Stimulated activated CD8-positive, alpha-beta memory T cell treated with anti-CD3 and anti-CD28 coated beads, Interleukin-15, amount 100 ng/mL, for 4 hours (primary cell): ENCODE data around the gene NELFE.
A peak's percentile ranks its signal among the peaks of the same experiment; 100 is the strongest.
"Not testable (repeated sequence)": the region's sequence is repeated elsewhere in the genome, so short reads cannot be mapped to it uniquely, and the experiment has no call there.

ENCODE experiments used
- DNase-seq, 2 donors: peaks; one replicate each; pipeline ENCODE4 v3.0.0-alpha.2; 2020; ENCODE audit warnings: low read depth in 2 of 2

NELFE gene

GRCh38 chr6:31958741-31959739, at the start of gene NELFE, which contains the start of gene SKIC2:
Gene NELFE, minus strand, starts transcription at chr6:31958971. Its CDS starts 525 bp downstream, at chr6:31958446.
Gene SKIC2, plus strand, starts transcription at chr6:31959175. Its CDS starts 18 bp downstream, at chr6:31959193.
- peak; percentile 96 to 97 for DNase-seq

- DNase-seq: not testable (repeated sequence)
These were observed 49.3 kb upstream of the NELFE start for GRCh38 chr6:32008037-32008436.

- DNase-seq: not testable (repeated sequence)
These were observed 48.3 kb upstream of the NELFE start for GRCh38 chr6:32007086-32007485.

- not testable (repeated sequence) for DNase-seq
These were observed 47.3 kb upstream of the NELFE start for GRCh38 chr6:32005991-32006529.

- DNase-seq: not testable (repeated sequence)
These were observed 46.7 kb upstream of the NELFE start for GRCh38 chr6:32005538-32005880.

- not testable (repeated sequence) for DNase-seq
These were observed 46.2 kb upstream of the NELFE start for GRCh38 chr6:32004864-32005537.

- DNase-seq: not testable (repeated sequence)
These were observed 45.6 kb upstream of the NELFE start for GRCh38 chr6:32004393-32004792.

- DNase-seq: not testable (repeated sequence)
These were observed 44.5 kb upstream of the NELFE start for GRCh38 chr6:32003301-32003700.

GRCh38 chr6:32002546-32003268, 43.9 kb upstream of the NELFE start:
- DNase-seq: not testable (repeated sequence)

GRCh38 chr6:31996385-31996784, 37.6 kb upstream of the NELFE start:
- not testable (repeated sequence) for DNase-seq

- not testable (repeated sequence) for DNase-seq
These were observed 35.6 kb upstream of the NELFE start for GRCh38 chr6:31994421-31994820.

- DNase-seq: not testable (repeated sequence)
These were observed 30.6 kb upstream of the NELFE start for GRCh38 chr6:31989363-31989762.

- DNase-seq: not testable (repeated sequence)
These were observed 23.0 kb upstream of the NELFE start, which contains the start of gene C4A for GRCh38 chr6:31981744-31982143. Gene C4A, plus strand, starts transcription at chr6:31982057. Its CDS starts 51 bp downstream, at chr6:31982108.

- not testable (repeated sequence) for DNase-seq
These were observed 22.2 kb upstream of the NELFE start for GRCh38 chr6:31980998-31981397.

GRCh38 chr6:31980195-31980876, 21.6 kb upstream of the NELFE start:
- not testable (repeated sequence) for DNase-seq

GRCh38 chr6:31979238-31979898, 20.6 kb upstream of the NELFE start:
- no peak for DNase-seq

GRCh38 chr6:31978831-31979230, 20.1 kb upstream of the NELFE start:
- no peak for DNase-seq

- DNase-seq: no peak
These were observed 19.2 kb upstream of the NELFE start for GRCh38 chr6:31977816-31978431.

- DNase-seq: not testable (repeated sequence)
These were observed 17.3 kb upstream of the NELFE start for GRCh38 chr6:31976065-31976464.
